WTC11 (cell line): ENCODE data around the gene CDH13.

Experiments
- ETV6 ChIP-seq: sonication (generic); formaldehyde crosslinking; IDR thresholded peaks from 2 replicates; pipeline ENCODE4 v1.8.1; 2022; ENCODE audit warnings: mild to moderate bottlenecking, missing genetic modification reagents
- NR1H2 ChIP-seq: sonication (generic); formaldehyde crosslinking; IDR thresholded peaks from 2 replicates; pipeline ENCODE4 v1.9.0; 2021; ENCODE audit warnings: mild to moderate bottlenecking, moderate library complexity, missing genetic modification reagents
- SP1 ChIP-seq: sonication (generic); formaldehyde crosslinking; conservative IDR thresholded peaks from 2 replicates; pipeline ENCODE4 v1.8.1; 2022; ENCODE audit warnings: missing genetic modification reagents
- TCF7 ChIP-seq: sonication (generic); formaldehyde crosslinking; IDR thresholded peaks from 2 replicates; pipeline ENCODE4 v1.8.0; 2022; ENCODE audit warnings: mild to moderate bottlenecking, low read depth, missing genetic modification reagents, moderate library complexity
- TF ChIP-seq, protein P1 (sequence below): sonication (generic); formaldehyde crosslinking; IDR thresholded peaks from 2 replicates; pipeline ENCODE4 v1.8.1; 2023; ENCODE audit warnings: mild to moderate bottlenecking, missing genetic modification reagents, moderate library complexity
- TF ChIP-seq, protein P2 (sequence below): sonication (generic); formaldehyde crosslinking; IDR thresholded peaks from 2 replicates; pipeline ENCODE4 v1.8.0; 2022; ENCODE audit warnings: mild to moderate bottlenecking, missing genetic modification reagents
- TF ChIP-seq, protein P3 (sequence below): fragments of 200-600 bp; IDR thresholded peaks from 2 replicates; pipeline ENCODE4 v1.8.0; 2022; ENCODE audit warnings: antibody characterized with exemption
- TF ChIP-seq, protein P4 (sequence below): sonication (generic); formaldehyde crosslinking; IDR thresholded peaks from 2 replicates; pipeline ENCODE4 v1.8.1; 2023; ENCODE audit warnings: mild to moderate bottlenecking, missing genetic modification reagents
- TF ChIP-seq, protein P5 (sequence below): sonication (generic); formaldehyde crosslinking; IDR thresholded peaks from 2 replicates; pipeline ENCODE4 v1.8.1; 2022; ENCODE audit warnings: low read depth, missing genetic modification reagents, borderline replicate concordance
- TF ChIP-seq, protein P6 (sequence below): sonication (generic); formaldehyde crosslinking; IDR thresholded peaks from 2 replicates; pipeline ENCODE4 v1.8.1; 2023; ENCODE audit warnings: mild to moderate bottlenecking, moderate library complexity, missing genetic modification reagents

DNA sequence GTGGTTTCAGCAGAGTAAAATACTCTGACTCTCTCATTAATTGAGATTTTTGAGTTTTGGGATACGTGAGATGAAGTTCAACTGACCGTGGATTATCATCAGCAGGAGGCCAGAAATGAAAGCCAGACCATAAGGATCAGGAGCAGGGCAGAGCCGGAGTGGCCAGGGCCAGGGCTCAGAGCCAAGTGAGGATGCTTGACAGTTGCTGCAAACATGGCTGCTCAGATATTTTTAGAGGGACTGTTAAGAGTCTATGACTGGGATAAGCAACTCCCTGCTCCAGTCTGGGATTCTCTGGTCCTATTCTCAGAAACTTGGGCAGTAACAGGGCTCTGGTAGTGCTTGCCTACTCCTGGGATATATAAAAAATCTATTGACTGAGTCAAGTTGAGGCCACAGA lies 17.6 kb upstream of the CDH13 start:
- TF ChIP-seq, protein P1, sequence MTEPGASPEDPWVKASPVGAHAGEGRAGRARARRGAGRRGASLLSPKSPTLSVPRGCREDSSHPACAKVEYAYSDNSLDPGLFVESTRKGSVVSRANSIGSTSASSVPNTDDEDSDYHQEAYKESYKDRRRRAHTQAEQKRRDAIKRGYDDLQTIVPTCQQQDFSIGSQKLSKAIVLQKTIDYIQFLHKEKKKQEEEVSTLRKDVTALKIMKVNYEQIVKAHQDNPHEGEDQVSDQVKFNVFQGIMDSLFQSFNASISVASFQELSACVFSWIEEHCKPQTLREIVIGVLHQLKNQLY = no peak
- TF ChIP-seq, protein P2, sequence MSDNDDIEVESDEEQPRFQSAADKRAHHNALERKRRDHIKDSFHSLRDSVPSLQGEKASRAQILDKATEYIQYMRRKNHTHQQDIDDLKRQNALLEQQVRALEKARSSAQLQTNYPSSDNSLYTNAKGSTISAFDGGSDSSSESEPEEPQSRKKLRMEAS (CRISPR knock-in tag) = no peak
- TF ChIP-seq TCF7 (CRISPR knock-in tag) (no peak), ETV6 (CRISPR knock-in tag) (no peak), SP1 (CRISPR knock-in tag) (no peak), NR1H2 (CRISPR knock-in tag) (no peak)
- TF ChIP-seq, protein P3, sequence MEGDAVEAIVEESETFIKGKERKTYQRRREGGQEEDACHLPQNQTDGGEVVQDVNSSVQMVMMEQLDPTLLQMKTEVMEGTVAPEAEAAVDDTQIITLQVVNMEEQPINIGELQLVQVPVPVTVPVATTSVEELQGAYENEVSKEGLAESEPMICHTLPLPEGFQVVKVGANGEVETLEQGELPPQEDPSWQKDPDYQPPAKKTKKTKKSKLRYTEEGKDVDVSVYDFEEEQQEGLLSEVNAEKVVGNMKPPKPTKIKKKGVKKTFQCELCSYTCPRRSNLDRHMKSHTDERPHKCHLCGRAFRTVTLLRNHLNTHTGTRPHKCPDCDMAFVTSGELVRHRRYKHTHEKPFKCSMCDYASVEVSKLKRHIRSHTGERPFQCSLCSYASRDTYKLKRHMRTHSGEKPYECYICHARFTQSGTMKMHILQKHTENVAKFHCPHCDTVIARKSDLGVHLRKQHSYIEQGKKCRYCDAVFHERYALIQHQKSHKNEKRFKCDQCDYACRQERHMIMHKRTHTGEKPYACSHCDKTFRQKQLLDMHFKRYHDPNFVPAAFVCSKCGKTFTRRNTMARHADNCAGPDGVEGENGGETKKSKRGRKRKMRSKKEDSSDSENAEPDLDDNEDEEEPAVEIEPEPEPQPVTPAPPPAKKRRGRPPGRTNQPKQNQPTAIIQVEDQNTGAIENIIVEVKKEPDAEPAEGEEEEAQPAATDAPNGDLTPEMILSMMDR = no peak
- TF ChIP-seq, protein P4, sequence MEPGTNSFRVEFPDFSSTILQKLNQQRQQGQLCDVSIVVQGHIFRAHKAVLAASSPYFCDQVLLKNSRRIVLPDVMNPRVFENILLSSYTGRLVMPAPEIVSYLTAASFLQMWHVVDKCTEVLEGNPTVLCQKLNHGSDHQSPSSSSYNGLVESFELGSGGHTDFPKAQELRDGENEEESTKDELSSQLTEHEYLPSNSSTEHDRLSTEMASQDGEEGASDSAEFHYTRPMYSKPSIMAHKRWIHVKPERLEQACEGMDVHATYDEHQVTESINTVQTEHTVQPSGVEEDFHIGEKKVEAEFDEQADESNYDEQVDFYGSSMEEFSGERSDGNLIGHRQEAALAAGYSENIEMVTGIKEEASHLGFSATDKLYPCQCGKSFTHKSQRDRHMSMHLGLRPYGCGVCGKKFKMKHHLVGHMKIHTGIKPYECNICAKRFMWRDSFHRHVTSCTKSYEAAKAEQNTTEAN (CRISPR knock-in tag) = no peak
- TF ChIP-seq, protein P5, sequence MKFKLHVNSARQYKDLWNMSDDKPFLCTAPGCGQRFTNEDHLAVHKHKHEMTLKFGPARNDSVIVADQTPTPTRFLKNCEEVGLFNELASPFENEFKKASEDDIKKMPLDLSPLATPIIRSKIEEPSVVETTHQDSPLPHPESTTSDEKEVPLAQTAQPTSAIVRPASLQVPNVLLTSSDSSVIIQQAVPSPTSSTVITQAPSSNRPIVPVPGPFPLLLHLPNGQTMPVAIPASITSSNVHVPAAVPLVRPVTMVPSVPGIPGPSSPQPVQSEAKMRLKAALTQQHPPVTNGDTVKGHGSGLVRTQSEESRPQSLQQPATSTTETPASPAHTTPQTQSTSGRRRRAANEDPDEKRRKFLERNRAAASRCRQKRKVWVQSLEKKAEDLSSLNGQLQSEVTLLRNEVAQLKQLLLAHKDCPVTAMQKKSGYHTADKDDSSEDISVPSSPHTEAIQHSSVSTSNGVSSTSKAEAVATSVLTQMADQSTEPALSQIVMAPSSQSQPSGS (CRISPR knock-in tag) = no peak
- TF ChIP-seq, protein P6, sequence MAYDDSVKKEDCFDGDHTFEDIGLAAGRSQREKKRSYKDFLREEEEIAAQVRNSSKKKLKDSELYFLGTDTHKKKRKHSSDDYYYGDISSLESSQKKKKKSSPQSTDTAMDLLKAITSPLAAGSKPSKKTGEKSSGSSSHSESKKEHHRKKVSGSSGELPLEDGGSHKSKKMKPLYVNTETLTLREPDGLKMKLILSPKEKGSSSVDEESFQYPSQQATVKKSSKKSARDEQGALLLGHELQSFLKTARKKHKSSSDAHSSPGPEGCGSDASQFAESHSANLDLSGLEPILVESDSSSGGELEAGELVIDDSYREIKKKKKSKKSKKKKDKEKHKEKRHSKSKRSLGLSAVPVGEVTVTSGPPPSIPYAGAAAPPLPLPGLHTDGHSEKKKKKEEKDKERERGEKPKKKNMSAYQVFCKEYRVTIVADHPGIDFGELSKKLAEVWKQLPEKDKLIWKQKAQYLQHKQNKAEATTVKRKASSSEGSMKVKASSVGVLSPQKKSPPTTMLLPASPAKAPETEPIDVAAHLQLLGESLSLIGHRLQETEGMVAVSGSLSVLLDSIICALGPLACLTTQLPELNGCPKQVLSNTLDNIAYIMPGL (CRISPR knock-in tag) = no peak
